Measurements from ENCODE around the gene RPRD1A.
"Not testable (repeated sequence)": the region's sequence is repeated elsewhere in the genome, so short reads cannot be mapped to it uniquely, and the experiment has no call there.

The RPRD1A gene

DNA sequence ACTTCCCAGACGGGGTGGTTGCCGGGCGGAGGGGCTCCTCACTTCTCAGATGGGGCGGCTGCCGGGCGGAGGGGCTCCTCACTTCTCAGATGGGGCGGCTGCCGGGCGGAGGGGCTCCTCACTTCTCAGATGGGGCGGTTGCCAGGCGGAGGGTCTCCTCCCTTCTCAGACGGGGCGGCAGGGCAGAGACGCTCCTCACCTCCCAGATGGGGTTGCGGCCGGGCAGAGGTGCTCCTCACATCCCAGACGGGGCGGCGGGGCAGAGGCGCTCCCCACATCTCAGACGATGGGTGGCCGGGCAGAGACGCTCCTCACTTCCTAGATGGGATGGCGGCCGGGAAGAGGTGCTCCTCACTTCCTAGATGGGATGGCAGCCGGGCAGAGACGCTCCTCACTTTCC is 10.4 kb upstream of the RPRD1A start:
- DNase-seq = not testable (repeated sequence)

DNA sequence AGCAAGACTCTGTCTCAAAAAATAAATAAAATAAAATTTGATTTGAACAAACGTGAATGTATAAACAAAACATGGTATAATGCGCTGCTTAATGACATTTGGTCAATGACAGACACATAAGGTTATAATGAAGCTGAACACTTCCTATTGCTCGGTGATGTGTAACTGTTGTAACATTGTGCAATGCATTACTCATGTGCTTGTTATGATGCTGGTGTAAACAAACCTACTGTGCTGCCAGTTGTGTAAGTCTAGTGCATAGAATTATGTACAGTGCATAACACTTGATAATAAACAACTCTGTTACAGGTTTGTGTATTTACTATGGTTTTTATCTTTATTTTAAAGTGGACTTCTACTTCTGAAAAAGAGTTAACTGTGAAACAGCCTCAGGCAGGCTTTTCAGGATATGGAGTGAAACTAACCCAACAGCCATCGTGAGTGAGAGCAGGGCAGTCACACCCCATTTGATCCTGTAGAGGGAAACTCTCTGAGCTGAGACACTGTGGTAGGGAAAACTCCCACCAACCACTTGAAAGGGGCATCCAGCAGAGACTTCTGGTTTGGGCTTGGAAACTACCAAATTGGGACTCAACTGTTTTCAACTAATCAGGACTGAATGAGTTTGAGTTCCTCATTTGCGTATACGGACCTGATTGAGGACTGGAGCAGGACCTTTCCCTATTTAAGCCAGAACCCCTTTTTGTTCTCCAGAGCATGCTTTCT is 8.7 kb upstream of the RPRD1A start:
- no peak for DNase-seq

DNA sequence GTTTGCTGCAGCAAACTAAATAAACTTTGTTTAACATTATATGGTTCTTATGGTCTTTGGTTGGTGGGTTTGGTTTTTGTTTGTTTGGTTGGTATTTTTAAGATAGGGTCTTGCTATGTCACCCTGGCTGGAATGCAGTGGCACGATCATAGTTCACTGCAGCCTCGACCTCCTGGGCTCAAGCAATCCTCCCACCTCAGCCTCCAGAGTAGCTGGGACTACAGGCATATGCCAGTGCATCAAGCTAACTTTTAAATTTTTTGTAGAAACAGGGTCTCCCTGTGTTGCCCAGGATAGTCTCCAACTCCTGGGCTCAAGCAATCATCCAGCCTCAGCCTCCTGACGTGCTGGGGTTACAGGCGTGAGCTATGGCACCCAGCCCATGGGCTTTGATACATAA is 7.1 kb upstream of the RPRD1A start:
- no peak for DNase-seq

DNA sequence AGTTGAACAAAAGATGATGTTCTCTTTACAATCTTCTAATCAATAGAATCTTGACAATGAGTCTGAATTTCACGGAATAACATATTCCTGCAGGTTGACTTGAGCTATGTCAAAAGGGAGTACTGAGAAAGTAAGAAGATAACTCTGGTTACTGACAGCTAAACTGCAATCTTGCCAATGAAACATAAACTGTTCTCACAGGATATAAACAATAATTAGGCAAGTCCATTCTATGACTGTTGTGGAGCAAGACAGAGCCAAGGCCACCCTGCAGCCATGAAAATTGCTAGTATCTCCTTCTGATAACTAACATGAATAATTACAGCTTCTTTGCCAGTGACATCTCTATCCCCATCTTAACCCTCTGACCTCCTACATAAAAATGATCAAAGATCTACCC is 6.3 kb upstream of the RPRD1A start:
- DNase-seq = no peak

DNA sequence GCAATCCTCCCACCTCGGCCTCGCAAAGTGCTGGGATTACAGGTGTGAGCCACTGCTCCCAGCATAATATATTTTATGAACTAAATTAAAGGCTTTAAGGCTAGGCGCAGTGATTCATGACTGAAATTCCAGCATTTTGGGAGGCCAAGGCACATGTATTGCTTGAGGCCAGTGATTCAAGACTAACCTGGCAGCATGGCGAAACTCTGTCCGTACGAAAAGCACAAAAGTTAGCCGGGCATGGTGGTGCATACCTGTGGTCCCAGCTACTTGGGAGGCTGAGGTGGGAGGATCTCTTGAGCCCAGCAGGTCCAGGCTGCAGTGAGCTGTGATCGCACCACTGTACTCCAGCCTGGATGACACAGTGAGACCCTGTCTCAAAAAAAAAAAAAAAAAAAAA is 5.0 kb upstream of the RPRD1A start:
- DNase-seq = not testable (repeated sequence)

DNA sequence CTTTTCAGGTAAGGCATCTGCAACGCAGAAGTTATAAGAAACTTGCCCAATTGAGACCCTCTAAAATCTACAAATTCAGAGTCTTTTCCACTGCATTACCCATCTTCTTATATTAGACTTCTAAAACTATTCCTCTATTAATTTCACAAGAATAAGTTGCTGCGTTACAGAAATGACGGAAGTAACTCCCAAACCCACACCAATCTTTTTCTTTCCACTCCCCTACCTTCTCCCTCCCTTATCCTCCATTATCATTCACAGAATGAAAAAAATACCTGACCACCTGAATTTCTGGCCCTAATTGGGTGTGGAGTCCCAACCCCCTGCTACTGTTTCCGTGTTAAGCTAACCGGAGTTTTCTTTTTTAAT is 689 bp downstream of the RPRD1A start:
- DNase-seq = no peak

DNA sequence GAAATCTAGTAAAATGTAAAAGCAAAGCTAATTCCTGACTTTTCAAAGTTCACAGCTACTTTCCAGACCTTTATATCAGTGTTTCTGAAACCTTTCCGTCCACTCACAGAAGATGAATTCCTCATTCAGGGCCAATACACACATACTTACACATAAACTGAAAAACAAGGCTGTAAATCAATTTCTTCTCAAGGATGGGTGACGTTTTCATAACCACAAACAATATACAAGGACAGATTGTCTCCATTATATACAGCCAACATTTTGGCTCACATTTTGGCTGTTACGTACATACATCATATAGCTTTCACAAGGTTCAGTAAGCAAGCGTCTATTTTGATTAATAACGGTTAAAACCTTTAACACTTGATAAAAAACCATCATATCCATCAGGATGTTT is 1.4 kb downstream of the RPRD1A start:
- DNase-seq = no peak

DNA sequence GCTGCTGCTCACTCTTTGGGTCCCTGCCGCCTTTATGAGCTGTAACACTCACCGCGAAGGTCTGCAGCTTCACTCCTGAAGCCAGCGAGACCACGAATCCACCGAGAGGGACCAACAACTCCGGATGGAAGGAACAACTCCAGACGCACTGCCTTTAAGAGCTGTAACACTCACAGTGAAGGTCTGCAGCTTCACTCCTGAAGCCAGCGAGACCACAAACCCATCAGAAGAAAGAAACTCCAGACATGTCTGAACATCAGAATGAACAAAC is 2.6 kb downstream of the RPRD1A start:
- not testable (repeated sequence) for DNase-seq

DNA sequence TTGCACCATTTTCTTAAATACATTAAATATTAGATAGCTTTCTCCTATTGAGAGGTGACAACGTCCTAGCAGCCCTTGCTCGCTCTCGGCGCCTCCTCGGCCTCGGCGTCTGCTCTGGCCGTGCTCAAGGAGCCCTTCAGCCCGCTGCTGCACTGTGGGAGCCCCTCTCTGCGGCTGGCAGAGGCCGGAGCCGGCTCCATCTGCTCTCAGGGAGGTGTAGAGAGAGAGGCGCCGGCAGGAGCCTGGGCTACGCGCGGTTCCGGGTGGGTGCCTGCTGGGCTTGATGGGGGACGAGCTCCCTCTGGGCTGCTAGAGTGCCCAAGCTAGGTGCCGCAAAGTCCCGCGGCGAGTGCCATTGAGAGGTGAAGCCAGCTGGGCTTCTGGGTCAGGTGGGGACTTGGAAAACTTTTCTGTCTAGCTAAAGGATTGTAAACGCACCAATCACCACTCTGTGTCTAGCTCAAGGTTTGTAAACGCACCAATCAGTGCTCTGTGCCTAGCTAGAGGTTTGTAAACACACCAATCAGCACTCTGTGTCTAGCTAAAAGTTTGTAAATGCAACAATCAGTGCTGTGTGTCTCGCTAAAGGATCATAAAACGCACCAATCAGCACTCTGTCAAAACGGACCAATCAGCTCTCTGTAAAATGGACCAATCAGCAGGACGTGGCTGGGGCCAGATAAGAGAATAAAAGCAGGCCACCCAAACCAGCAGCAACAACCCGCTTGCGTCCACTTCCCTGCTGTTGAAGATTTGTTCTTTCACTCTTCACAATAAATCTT is 3.1 kb downstream of the RPRD1A start:
- DNase-seq = no peak

DNA sequence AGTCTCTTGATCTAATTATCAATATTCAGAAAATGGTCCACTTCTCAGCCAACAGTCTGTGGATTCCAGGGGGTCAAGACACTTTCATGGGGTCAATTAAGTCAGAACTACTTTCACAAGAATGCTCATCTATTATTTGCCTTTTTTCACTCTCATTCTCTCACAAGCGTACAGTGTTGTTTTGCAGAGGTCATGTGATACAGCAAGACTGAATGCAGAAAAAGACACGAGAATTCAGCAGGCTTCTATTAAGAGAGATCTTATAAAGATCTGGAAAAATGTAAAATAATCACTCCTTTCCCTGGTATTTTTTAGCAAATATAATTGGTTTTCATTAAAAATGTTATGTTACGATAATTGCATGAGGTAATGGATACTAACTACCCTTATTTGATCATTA is 8.7 kb downstream of the RPRD1A start:
- DNase-seq = no peak

DNA sequence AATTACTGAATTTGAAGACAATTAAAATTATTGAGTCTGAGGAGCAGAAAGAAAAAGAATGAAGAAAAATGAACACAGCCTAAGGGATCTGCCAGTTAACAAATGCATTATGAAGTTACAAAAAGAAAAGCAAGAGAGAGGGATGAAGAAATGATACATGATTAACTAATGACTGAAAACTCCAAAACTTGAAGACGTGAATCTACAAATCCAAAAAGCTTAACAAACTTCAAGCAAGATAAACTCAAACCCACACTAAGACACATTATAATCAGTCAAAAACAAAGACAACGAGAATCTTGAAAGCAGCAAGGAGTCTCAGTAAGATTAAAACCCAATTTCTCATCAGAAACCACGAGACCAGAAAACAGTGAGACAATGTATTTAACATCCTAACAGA is 15.6 kb downstream of the RPRD1A start:
- DNase-seq = no peak

DNA sequence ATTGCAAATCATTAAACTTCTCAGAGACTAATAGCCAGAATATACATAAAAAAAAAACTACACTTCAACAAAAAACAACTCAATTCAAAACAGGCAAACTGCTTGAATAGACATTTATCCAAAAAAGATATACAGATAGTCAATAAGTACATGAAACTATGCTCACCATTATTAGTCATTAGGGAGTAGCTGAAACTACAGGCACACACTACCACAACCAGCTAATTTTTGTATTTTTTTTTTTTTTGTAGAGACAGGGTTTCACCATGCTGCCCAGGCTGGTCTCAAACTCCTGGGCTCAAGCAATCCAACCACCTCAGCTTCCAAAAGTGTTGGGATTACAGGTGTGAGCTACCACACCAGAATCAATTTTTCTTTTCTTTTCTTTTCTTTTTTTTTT is 16.9 kb downstream of the RPRD1A start:
- no peak for DNase-seq

DNA sequence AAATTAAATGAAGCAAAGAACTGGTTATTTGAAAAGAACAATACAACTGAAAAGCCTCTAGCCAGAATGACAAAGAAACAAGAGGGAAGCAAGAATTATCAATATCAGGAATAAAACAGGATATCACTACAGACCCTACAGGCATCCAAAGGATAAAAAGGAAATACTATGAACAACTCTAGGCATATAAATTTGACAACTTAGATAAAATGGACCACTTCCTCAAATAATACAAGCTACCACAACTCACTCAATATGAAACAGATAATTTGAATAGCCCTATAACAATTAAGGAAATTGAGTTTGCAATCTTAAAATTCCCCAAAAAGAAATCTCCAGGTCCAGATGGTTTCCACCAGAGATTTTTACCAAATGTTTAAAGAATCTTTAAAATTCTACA is 19.8 kb downstream of the RPRD1A start:
- no peak for DNase-seq

DNA sequence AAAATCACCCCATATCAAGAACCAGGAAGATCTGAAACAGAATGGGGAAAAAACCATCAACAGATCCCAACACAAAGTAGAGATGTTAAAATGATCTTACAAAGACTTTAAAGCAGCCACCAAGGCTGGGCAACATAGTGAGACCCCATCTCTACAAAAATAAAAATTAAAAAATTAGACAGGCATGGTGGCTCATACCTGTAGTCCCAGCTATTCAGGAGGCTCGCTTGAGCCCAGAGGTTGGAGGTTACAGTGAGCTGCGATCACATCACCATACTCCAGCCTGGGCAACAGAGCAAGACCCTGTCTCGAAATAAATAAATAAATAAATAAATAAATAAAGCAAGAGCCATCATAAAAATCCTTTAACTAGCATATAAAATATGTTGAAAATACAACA is 20.5 kb downstream of the RPRD1A start:
- no peak for DNase-seq

DNA sequence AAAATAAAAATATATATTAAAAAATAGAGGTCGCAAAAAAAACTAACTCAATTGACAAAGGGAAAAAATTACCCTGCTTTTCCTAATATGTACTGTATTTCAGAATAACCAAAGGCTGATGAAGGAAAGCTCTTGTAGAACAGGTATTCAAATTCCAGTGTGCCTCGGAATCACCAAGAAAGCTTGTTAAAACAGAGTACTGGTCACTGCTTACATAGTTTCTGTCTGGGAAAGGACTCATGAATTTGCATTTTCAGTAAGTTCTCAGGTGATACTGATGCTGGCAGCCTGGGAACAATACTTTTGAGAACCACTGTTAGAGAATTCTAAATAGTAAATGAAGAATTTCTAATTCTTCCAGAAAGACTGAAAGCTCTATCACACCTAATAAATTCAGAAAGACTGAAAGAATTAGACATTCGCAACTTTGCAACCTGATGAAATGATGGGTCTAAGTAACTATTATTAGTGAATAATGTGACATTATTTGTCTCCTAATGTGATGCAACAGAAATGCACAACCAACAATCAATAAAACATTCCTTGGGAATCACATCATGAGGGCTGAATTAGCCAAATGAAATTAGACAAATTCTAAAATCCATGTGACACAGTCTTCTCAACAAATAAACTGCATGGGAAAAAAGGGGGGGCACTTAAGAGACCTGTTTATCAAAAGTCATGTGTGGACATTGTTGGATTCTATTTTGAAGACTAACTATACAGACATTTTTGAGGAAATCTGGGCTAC is 21.9 kb downstream of the RPRD1A start:
- no peak for DNase-seq

DNA sequence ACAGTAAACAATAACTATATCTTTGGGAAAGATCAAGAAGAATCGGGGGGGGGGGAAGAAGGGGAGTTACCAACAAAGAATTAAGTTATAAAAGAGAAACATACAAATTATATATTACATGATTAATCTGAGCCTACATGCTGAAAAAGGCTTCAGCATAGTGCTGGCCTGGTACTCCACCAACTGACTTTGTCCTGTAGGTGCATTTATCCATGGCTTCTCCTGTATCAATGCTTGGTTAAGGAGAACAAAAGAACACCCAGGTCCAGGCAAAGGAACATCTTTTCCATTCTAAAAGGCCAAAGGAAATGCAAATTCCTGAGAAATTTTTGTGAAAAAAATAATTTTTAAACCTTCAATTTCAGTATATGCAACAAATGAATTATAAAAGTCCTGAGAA is 24.2 kb downstream of the RPRD1A start:
- no peak for DNase-seq

DNA sequence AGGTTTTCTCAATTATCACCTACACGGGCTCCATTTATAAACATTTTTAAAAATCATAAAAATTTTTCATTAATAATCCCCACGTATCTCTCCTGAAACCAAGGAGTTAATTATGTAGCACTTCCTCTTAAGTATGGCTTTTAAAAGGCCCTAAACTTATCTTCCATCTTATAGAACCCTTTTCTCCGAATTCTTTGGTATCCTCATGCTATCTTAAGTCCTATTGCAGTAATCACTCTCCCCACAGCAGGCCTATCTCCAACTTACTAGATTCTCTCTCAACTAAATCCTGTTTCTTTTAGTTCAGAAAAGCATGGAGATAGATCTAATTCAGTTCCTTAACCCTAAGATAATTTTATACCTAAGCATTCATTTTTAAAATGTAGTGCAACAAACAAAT is 26.2 kb downstream of the RPRD1A start:
- no peak for DNase-seq

DNA sequence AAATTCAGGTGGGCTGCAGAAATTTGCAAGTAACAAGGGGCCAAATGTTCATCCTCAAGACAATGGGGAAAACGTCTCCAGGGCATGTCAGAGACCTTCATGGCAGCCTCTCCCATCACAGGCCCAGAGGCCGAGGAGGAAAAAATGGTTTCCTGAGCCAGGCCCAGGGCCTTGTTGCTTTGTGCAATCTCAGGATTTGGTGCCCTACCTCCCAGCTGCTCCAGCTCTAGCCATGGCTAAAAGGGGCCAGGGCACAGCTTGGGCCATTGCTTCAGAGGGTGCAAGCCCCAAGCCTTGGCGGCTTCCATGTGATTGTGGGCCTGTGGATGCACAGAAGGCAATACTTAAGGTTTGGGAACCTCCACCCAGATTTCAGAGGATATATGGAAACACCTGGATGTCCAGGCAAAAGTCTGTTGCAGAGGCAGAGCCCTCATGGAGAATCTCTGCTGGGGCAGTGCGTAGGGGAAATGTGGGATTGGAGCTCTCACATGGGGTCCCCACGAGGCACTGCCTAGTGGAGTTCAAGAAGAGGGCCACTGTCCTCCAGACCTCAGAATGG is 29.2 kb downstream of the RPRD1A start:
- DNase-seq = no peak

DNA sequence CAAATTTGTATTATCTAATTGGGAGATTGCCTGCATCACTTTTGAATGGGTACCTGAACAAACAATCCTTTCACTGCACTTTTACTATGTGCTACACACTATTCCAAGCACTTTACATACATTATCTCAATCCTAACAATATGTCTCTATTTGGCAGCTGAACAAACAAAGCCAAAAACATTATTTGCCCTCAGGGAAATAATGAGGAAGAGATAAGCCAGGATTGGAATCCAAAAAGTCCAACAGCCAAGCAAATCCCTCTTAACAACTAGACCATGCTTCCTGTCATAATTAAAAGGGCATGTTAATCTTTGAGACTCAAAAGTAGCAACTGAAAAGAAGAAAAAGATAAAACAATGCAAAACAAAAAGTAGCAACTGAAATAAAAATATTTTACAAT is 32.1 kb downstream of the RPRD1A start:
- DNase-seq = peak; percentile 94

DNA sequence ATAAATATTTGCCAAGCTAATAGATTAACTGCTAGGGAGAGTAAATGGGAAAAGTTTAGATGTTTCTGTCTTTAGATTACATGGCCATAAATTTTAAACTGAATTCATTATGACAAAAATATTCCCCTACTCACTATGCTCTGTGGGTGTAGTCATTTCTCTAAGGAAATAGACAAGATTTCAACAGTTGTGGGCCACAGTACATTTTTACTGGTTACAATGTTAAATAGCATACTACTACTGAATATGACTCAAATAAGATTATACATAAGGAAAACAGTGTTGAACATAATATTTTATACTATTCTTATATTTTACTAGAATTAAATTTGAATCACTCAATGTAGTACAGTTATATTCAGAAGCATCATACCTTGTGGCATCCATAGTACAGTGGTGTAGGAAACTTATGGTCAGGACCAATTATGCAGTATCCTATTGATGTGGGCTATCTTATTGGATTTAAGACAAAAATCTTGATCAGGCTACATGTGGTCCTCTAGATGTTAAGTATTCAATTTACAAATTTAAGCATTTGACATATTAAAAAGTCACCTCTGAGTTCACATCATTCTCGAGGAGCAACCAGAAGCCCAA is 33.0 kb downstream of the RPRD1A start:
- DNase-seq = no peak

DNA sequence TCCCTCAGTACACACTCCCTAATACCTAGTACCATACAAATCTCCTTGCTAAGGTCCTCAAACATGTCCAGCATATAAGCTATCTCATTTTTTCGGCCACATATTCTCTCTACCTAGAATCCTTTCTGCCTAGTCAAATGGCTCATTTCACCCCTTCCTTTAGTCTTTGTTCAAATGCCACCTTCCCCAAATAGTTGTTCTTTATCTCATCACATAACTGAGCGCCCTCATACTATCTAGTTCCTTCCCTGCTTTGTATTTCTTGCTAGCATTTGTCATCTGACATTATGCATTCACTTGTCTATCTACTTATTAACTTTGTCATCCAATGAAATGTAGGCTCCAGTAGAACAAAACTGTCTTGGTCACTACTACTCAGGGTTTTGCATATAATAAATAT is 35.5 kb downstream of the RPRD1A start:
- DNase-seq = no peak

DNA sequence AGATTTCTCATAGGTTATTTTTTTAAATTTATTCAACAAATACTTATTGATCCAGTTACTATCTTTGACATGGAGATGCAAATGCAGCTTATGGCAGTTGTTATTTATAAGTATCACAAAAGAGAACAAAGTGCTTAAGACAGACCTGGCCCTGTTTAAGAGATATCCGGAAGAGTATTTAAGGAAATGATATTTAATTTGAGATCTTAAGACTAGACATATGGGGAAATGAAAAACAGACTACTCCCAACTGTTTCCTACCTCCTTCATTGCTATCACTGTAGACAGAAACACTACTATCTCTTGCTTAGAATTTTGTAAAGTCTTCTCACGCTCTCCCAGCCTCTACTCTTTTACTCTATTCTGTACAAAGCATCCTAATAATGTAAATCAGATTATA is 36.0 kb downstream of the RPRD1A start:
- DNase-seq = no peak

DNA sequence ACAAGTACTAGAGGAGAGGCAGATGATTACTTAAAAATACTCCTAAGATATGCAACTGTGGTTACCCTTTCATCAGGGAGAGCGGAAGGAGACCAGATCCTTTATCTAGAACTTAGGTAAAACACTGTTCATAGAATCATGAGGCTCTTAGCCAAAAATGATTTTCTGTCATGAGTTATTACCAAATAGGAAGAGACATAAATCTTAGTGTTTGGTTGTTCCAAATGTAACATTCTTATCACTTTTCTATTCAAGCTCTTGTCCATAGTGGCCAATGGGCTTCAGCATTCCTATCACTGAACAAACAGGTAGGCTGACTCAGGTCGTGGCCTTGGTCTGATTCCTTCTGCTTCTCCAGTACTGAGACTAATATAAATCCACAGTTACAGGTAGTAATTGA is 38.5 kb downstream of the RPRD1A start:
- no peak for DNase-seq

DNA sequence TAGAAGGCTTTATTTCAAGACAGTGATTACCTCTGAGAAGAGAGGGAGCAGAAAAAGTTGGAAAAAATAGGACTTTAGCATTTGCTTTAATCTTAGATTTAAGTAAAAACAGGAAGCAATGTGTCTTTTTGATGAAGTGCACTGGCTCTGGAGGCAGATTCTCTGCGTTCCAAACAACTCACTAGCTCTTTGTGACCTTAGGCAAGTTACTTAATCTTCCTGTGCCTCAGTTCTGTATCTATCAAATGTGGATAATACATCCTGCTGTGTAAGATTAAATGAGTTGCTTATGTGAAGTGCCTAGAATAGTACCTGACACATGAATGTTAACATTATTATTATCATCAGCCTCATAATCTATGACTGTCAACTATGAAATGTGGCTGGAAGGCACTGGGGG is 42.3 kb downstream of the RPRD1A start:
- DNase-seq = no peak
